Ureter (tissue), 1 donor: Measurements from ENCODE around the gene IRAK2. TPM values are rescaled to one million over a fixed set of nuclear protein-coding genes. Genes with fewer than 3 reads are reported as not detected.

Experiments used
- DNase-seq: peaks from one replicate; pipeline ENCODE4 v3.0.0-alpha.2; 2020; ENCODE audit warnings: low spot score
- total RNA-seq: library from RNA; stranded (reverse); gene quantifications from one replicate; pipeline ENCODE4 v1.2.4, GENCODE V29; 2023
- donor health status: DM: yes; HTN: yes; CAD: no.

IRAK2 gene
- total RNA-seq, 1 donor from 2014 or later = 20.3 TPM

DNA sequence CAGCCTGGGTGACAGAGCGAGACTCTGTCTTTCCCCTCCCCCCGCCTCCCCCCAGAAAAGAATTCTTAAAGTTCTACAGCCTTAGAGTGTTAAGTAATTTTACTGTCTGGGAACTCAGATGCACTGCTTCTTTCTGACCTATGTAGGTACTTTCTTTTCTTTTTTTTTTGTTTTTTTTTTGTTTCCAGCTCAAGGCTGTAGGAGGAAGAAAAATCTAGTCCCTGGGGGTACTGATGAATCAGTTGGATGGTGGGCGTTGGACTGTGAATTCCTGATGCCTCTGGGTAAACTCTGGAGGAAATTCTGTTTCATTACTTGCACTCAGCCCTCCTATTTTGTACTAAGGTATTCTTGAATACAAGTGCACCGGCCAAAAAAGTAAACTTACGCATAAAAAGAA lies 117.2 kb downstream of the IRAK2 start:
- no peak for DNase-seq

DNA sequence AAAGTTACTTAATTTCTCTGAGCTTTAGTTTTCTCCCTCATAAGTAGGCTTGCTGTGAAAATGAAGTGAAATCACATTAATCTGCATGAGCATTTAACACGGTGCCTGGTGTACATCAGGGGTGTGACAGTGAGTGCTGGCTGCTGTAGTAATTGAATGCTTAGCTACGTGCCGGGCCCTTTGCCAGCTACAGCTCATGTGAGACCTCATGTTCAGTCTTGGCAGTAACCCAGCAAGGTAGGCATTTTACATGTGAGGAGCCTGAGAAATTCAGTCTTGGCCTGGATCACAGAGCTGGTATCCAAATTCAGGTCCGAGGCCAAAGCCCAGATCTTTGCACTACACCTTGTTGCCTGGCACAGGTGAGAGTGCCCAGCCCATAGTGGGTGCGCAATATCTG lies 118.9 kb downstream of the IRAK2 start:
- no peak for DNase-seq

DNA sequence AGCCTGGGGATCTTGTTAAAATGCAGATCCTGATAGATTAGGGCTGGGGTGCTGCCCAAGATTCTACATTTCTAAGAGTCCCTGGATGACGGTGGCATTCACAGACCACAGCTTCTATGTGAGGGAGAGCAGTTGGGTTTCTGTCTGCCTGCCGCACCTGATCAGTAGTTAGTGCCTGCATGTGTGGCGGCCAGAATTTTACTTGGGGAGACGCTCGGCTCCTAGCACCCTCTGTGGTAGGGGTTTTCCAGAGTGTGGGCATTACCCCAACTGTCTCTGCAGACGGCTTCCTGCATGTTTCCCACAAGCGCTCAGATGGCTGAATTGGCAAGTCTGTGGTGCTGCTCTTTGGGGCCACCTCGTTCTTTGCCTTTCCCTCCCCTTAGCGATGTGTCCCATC lies 119.8 kb downstream of the IRAK2 start:
- DNase-seq = no peak

DNA sequence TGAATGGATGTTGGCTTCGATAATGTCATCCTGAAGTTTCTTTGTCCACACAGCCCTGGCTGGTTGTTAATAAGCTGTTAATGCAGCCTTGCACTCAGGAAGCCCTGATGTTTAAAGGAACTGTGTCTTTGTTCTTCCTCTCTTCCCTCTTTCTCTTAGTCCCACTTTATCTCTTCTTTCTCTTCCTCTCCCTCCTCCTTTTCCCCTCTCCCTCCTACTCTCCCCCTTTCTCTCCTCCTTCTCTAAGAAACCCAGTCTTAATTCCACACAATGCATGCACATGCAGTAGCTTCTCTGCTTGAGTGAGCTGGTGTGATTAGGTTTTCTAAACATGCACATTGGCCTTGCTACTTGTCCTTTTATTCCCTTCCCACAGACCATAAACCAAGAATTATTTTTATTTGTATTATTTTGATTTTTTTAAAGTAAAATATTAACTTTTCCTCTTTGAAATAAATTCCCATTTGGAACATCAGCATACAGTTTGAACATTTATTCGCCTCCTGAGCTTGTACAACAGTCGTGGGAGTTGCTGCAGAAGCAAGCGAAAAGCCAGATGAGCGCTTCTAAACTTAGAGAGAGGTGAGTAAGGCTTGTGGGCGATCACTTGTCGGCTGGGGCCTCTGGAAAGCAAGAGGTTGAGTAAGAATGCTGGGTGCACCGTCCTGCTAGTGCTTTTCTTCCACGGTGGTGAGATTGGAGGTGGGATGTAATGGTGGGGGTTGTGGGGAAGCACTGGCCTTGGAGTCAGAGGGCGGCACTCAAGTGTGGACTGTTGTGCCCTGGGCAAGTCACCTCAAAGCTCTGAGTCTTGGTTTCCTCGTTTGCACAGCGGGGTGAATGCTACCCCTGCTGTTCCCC lies 120.8 kb downstream of the IRAK2 start:
- DNase-seq = no peak

DNA sequence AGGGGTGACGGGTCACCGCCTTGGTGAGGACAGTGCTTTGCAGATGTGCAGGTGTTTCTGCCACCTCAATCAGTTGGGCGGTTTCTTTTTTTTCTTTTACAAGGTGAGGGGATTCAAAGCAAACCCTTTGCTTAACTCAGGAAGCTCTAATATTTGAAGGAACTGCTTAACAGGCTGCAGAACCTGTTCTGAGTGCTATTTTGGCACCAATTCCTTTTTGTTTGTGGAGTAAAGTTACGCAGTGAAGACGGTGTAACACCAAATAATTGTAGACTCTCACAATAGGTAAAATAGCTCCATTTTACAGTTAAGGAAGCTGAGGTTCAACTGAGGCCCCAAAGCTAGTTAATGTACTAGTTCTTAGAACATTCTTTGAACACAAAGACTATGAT lies 121.4 kb downstream of the IRAK2 start:
- no peak for DNase-seq

DNA sequence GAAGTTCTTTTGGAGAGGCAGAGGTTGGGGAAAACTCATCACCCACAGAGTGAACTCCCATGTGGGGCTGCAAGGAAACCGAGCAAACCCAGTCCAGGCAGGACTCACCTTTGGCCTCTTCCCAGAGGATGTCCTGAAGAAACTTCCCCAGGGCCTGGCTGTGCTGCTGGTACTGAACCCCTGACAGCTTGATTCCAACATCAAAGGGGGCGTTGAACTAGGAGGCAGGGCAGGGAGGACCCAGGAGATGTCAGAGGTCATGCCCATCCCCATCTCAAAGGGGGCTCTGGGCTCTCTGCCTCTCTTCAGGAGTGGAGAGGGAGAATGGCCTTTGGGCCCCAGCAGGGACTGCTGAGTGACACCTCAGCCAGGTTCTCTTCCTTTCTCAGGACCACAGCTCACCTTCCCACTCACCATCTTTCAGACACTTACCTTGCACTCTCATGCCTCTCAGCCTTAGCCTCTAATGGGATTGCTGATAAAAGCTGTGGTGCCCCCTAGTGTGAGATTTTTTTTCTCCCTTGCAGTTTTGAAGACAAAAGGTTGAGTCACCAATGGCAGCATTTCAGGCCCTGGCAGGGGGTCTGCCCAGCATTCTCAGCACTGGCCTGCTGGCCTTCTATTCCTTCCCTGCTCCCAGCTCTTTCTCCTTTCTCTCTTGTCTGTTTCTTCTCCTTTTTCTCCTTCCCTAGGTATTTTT lies 122.0 kb downstream of the IRAK2 start:
- peak; percentile 74 for DNase-seq

DNA sequence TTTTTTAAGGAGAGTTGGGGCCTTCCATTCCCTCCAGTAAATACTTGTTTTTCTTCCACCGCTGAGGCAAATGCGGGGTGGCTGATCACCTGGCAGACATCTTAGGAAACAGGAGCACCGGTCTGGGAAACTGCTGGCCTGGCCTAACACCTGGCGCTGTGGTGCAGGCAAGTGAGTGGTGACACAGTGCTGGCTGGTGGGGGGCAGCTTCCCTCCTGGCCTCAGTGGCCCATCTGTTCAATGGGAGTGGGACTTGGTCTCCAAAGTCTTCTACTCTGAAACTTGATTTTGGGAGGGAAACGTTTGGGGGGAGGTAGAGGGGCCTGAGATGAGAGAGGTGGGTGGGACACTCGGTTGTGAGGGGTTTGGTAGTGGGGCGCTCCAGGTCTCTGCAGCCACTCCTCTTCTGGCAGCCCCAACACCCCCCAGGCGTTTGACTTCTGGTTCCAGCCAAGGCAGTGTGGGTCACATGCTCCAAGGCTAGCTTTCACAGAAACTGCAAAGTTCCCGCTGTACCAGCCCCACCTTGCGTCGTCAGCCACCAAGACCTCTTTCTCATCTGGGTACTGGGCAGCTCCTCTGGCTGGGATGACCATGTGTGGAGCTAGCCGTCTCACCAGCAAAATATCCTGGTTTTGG lies 123.3 kb downstream of the IRAK2 start:
- DNase-seq = no peak

DNA sequence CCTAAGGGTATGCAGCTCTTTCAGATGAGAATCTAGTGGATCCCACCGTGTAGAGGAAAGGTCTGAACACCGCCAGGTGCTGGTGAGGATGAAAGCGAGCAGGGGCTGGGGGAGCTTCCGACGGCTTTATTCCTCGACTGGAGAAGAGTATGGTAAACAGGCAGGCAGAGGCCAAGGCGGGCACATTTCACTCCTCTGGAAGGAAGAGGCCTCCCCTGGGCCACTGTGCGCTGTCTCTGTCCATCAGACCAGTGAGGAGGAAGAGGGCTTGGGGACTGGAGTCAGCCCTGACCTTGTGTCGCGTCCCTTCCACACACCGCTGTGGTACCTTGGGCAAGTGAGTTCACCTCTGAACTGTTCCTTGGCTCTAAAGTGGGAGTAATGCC lies 123.8 kb downstream of the IRAK2 start:
- no peak for DNase-seq

DNA sequence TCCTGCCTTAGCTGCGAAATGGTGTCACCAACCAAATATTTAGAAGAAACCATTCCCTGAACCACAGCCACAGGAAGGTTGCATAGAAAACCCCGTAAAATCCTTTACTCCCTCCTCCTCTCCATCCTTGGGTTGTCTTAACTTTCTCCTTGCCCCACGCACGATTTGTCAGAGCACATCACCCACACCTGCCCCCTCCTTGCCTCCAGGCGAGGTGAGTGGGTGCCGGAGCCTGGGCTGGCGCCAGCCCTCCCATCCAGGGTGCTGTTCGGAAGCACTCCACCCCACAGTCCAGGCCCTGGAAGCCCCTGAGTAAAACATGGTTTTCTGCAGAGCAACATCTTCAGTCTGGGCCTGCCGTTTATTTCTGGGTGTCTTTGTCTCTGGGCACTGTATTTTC lies 124.4 kb downstream of the IRAK2 start:
- no peak for DNase-seq

DNA sequence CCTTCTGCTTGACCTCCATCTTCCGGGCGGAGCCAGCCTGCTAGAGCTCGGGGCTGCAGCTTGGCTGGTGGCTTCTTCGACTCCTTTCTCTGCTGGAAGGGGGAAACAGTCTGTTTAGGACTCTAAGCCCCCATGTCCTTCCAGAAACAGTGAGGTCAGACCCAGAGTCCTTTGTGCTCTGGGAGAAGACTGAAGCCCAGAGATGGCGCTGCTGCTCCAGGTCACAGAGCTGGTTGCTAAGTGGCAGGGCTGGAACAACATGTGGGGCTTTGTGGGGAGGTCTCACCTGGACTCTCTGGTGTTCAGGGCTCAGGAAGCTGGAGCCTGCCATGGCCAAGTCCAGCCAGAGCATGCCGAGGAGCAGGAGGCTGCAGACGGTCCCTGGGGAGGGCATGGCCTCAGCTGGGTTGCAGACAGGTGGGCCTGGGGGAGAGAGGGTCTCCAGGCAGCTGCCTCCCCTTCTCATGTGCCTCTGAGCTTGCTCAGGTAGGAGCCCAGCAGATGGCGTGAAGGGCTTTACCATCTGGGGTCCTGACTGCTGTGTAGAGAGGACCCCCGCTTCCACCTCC lies 125.2 kb downstream of the IRAK2 start:
- DNase-seq = no peak

DNA sequence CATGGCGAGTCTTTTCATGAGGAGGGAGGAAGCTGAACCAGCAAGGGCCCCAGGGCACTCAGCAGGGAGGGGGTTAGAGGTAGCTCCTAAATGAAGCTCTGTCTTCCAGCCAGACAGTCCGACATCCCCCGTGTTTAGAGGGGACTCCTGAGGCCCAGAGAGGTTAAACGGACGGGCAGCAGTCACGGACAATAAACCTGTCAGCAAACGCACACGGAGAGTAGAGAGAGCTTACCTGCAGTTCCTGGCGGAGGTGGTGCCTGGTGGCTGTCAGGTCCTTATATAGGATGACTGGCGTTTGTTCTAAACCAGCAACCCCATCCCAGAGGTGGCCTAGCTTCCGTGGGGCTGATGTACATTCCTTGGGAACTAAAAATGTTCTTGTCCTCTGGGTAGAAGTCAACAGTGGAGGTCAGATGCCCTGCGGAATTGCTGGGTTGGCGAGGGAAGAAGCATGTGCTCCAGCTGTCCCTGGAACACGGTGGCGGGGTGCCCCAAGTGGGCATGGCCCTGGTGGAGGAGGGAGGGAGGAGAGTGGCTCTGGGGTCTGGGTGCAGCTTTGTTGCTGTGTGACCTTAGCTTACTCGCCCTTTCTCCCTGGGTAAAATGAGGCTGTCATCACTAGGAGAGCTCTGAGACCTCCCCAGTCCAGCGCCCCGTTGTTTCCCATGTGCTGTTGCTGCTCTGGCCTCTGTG lies 125.9 kb downstream of the IRAK2 start:
- no peak for DNase-seq

DNA sequence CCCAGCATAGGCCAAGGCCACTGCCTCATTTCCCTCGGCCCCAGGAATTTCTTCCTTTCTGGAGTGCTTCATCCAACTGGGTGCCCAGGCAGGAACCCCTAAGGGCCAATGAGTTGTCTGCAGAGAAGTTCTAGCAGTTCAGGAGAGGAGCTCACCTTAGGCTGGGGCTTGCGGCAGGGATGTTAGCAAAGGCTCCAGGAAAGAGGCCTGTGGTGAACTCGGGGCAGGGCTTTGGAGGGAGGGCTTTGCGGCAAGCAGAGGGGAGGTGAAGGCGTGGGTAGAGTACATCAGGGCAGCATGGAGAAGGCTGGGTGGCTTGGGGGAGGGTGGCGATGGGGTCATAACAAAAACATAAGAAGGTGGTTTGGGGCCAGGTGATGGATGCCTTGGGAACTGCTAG lies 126.9 kb downstream of the IRAK2 start:
- DNase-seq = no peak

DNA sequence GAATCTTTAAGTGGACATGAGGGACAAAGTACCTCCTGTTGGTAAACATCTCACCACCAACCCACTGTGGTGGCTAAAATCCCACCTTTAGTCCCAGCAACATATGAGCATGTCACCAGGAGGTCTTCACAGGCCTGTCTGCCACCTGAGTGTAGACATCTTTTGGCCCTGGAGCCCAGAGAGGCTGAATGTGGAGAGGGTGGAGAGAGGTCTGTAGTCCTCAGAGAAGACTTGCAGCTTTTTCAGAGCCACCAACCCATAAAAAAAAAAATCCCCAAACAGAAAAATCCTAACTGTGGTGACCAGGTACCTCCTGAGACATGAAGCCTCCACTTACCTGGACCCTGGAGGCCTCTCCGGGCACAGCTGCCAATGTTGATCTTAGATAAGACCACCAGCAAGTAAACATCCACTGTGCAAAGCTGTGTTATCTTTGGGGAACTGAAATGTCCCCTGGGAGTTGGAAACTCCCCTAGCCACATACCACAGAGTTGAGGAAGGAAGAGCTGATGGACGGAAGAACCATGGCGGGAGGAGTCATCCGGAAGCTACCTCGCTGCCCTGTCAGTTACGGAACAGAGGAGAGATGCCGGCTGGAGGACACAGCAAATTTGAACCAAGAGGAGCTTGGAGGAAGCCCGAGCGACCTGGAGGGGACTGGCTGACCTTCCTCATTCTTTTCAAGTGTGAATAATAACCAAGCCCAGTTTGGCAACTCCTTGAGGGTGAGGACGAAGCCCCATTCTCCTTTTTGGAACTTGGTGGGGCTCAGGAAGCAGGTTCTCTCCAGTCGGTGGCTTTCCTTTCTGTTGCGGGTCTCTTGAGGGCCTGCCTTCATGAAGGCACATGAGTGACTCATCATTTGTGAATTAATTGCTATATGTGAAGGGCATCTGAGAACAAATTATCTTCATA lies 128.0 kb downstream of the IRAK2 start, which contains the start of gene GHRL:
TSS of gene GHRL (minus strand) at position 443 of the 915 bp plus-strand sequence. CDS start 2,767 bp downstream, outside the sequence.
- DNase-seq = no peak

Other genes with a start within 250 kb of the IRAK2 start
- 34.0 TPM for gene IL17RC, start 247.8 kb upstream of the IRAK2 start, total RNA-seq
- 37.0 TPM for gene CRELD1, start 231.1 kb upstream of the IRAK2 start, total RNA-seq
- gene PRRT3, start 212.5 kb upstream of the IRAK2 start, total RNA-seq = 3.5 TPM
- gene EMC3, start 178.1 kb upstream of the IRAK2 start, total RNA-seq = 63.1 TPM
- 7.9 TPM for gene FANCD2, start 138.5 kb upstream of the IRAK2 start, total RNA-seq
- not detected for gene FANCD2OS, start 56.7 kb upstream of the IRAK2 start, total RNA-seq
- 158 TPM for gene BRK1, start 49.2 kb upstream of the IRAK2 start, total RNA-seq
- 55.3 TPM for gene VHL, start 23.1 kb upstream of the IRAK2 start, total RNA-seq
- 37.8 TPM for gene TATDN2, start 83.5 kb downstream of the IRAK2 start, total RNA-seq
- 0.81 TPM for gene GHRL, start 128.0 kb downstream of the IRAK2 start, total RNA-seq
- 82.9 TPM for gene SEC13, start 156.2 kb downstream of the IRAK2 start, total RNA-seq